ENCODE measurements around the gene ANXA8. TPM values are rescaled to one million over a fixed set of nuclear protein-coding genes. Genes with fewer than 3 reads are reported as not detected.

The ANXA8 gene
- total and polyA plus RNA-seq, 10 of the 15 experiments (the other 5 are each of a cell fraction or from before 2014, with no cell fraction given): 0.10 to 0.53 (median 0.41) TPM; not detected in 3

DNA sequence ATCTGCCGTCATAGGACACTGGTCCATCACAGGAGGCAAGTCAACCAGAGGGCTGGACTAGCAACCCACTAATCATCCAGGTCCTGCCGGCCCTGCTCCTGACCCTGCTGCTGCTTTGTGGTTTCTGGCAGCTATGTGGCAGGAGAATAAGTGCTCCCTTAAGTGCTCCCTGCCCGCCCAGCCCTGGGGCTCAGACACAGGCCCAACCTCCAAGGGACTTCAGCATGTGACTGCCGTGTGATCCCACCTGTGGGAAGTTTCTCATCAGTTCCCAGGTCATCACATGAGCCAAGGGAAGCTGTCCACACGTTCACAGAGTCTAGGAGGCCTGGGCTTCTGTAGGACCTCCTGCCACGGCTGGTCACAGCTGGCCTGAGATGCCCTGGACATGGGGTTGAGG, 65.6 kb downstream of the ANXA8 start:
- ATAC-seq (no peak), DNase-seq (ENCODE audit: low read depth, low spot score) (no peak), FAIRE-seq (no peak)
- SMC1A ChIA-PET (ENCODE audit: uncharacterized antibody, unreplicated experiment): no interaction called here
- Histone ChIP-seq H2AFZ (ENCODE audit: control insufficient read depth, low read depth, low read length) (no peak overlapping the region), H3K4me1 (ENCODE audit: control insufficient read depth, insufficient read depth, low read length) (no peaks in the 10 kb centered on the region), H4K20me1 (ENCODE audit: control insufficient read depth, insufficient read depth) (no peaks in the 10 kb centered on the region), H3K27ac (ENCODE audit: control insufficient read depth, insufficient read depth) (no peak overlapping the region), H3K9me3 (replicated peaks; ENCODE audit: control insufficient read depth, insufficient read depth, low read length) (no peaks in the 10 kb centered on the region), H3K4me3 (no peak overlapping the region), H3K27me3 (replicated peaks in 1 of 2; ENCODE audit: control insufficient read depth in 2 of 2, insufficient read depth in 2 of 2, low read length in 1 of 2) (no peaks in the 10 kb centered on the region; a peak in 2 of 4 replicates), H3K4me2 (ENCODE audit: control insufficient read depth, insufficient read depth) (no peak overlapping the region), H3K36me3 (ENCODE audit: control insufficient read depth in 2 of 2, insufficient read depth in 2 of 2, low read length in 1 of 2) (no peaks in the 10 kb centered on the region), H3K79me2 (ENCODE audit: control insufficient read depth, insufficient read depth, low read length) (no peaks in the 10 kb centered on the region), H3K9ac (ENCODE audit: control insufficient read depth, insufficient read depth, low read length) (no peak overlapping the region)
- TF ChIP-seq RCOR1 (conservative IDR thresholded peaks at IDR 0.05; ENCODE audit: low read depth, low read length) (no peak), BMI1 (IDR thresholded peaks at IDR 0.05; ENCODE audit: borderline replicate concordance) (no peak), CREB1 (IDR thresholded peaks at IDR 0.05; ENCODE audit: low read depth) (no peak), MXI1 (IDR thresholded peaks at IDR 0.05; ENCODE audit: low read depth, low read length) (no peak), PML (IDR thresholded peaks at IDR 0.05; ENCODE audit: low read length) (no peak)
- TF ChIP-seq, protein P1, sequence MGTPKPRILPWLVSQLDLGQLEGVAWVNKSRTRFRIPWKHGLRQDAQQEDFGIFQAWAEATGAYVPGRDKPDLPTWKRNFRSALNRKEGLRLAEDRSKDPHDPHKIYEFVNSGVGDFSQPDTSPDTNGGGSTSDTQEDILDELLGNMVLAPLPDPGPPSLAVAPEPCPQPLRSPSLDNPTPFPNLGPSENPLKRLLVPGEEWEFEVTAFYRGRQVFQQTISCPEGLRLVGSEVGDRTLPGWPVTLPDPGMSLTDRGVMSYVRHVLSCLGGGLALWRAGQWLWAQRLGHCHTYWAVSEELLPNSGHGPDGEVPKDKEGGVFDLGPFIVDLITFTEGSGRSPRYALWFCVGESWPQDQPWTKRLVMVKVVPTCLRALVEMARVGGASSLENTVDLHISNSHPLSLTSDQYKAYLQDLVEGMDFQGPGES (IDR thresholded peaks at IDR 0.05): no peak
- no TSS peak for BruUV-seq (replicated peaks)
- CTCF ChIA-PET: no interaction called here
- intact Hi-C loops (cut with micrococcal nuclease; ENCODE audit: unreplicated experiment) (no loop called here), in situ Hi-C loops (cut with MboI) (no loop called here)
- 2% methylated on average over 6 of the region's 6 CpGs for WGBS (ENCODE audit: insufficient coverage, insufficient replicate concordance, low lambda C conversion rate, missing lambda C conversion rate)
- RAD21 ChIA-PET (ENCODE audit: unreplicated experiment): no interaction called here
- POLR2A ChIA-PET: no interaction called here

Small RNA genes lying within 50 kb of the gene (small RNA-seq; reads per million reads assigned to genes)
- not detected for gene AL591684.3
- not detected for gene RNA5SP312

Other genes starting within 250 kb of the ANXA8 start
- gene GDF10, start 183.9 kb downstream of the ANXA8 start, total RNA-seq (2014; rRNA removed): not detected in 2 replicates
- gene GDF10, start 183.9 kb downstream of the ANXA8 start, total RNA-seq (2014; rRNA removed; fragmentation: Illumina TruSeq; extraction: Trizol): not detected in 2 replicates
- gene GDF10, start 183.9 kb downstream of the ANXA8 start, total RNA-seq (2021): not detected in 2 replicates
- gene GDF10, start 183.9 kb downstream of the ANXA8 start, polyA plus RNA-seq (2011; rRNA removed): not detected in 2 replicates
- gene GDF10, start 183.9 kb downstream of the ANXA8 start, polyA plus RNA-seq (2014; fragmentation: Illumina TruSeq; extraction: Trizol): not detected in 2 replicates
- gene GDF10, start 183.9 kb downstream of the ANXA8 start, polyA plus RNA-seq (2014; fragmentation: Nextera tagmentation; extraction: Ambion mirVana): not detected
- not detected in 2 replicates for gene GDF10, start 183.9 kb downstream of the ANXA8 start, polyA plus RNA-seq (2014; rRNA removed)
- gene GDF10, start 183.9 kb downstream of the ANXA8 start, polyA plus RNA-seq (2016; fragmentation: Nextera tagmentation; extraction: Ambion mirVana): not detected
- not detected in 2 replicates for gene GDF2, start 161.7 kb downstream of the ANXA8 start, total RNA-seq (2014; rRNA removed)
- gene GDF2, start 161.7 kb downstream of the ANXA8 start, total RNA-seq (2014; rRNA removed; fragmentation: Illumina TruSeq; extraction: Trizol): not detected in 2 replicates
- not detected in 2 replicates for gene GDF2, start 161.7 kb downstream of the ANXA8 start, total RNA-seq (2021)
- not detected in 2 replicates for gene GDF2, start 161.7 kb downstream of the ANXA8 start, polyA plus RNA-seq (2011; rRNA removed)
- gene GDF2, start 161.7 kb downstream of the ANXA8 start, polyA plus RNA-seq (2014; fragmentation: Illumina TruSeq; extraction: Trizol): not detected in 2 replicates
- gene GDF2, start 161.7 kb downstream of the ANXA8 start, polyA plus RNA-seq (2014; fragmentation: Nextera tagmentation; extraction: Ambion mirVana): not detected
- not detected in 2 replicates for gene GDF2, start 161.7 kb downstream of the ANXA8 start, polyA plus RNA-seq (2014; rRNA removed)
- gene GDF2, start 161.7 kb downstream of the ANXA8 start, polyA plus RNA-seq (2016; fragmentation: Nextera tagmentation; extraction: Ambion mirVana): not detected
- gene RBP3, start 135.8 kb downstream of the ANXA8 start, total RNA-seq (2014; rRNA removed): not detected in 2 replicates
- gene RBP3, start 135.8 kb downstream of the ANXA8 start, total RNA-seq (2014; rRNA removed; fragmentation: Illumina TruSeq; extraction: Trizol): not detected in 2 replicates
- gene RBP3, start 135.8 kb downstream of the ANXA8 start, total RNA-seq (2021): not detected in 2 replicates
- gene RBP3, start 135.8 kb downstream of the ANXA8 start, polyA plus RNA-seq (2011; rRNA removed): not detected in 2 replicates
- gene RBP3, start 135.8 kb downstream of the ANXA8 start, polyA plus RNA-seq (2014; fragmentation: Illumina TruSeq; extraction: Trizol): not detected in 2 replicates
- not detected for gene RBP3, start 135.8 kb downstream of the ANXA8 start, polyA plus RNA-seq (2014; fragmentation: Nextera tagmentation; extraction: Ambion mirVana)
- not detected in 2 replicates for gene RBP3, start 135.8 kb downstream of the ANXA8 start, polyA plus RNA-seq (2014; rRNA removed)
- gene RBP3, start 135.8 kb downstream of the ANXA8 start, polyA plus RNA-seq (2016; fragmentation: Nextera tagmentation; extraction: Ambion mirVana): not detected
- not detected in 2 replicates for gene ZNF488, start 99.8 kb downstream of the ANXA8 start, total RNA-seq (2014; rRNA removed)
- not detected in 2 replicates for gene ZNF488, start 99.8 kb downstream of the ANXA8 start, total RNA-seq (2014; rRNA removed; fragmentation: Illumina TruSeq; extraction: Trizol)
- gene ZNF488, start 99.8 kb downstream of the ANXA8 start, total RNA-seq (2021): not detected in 2 replicates
- gene ZNF488, start 99.8 kb downstream of the ANXA8 start, polyA plus RNA-seq (2011; rRNA removed): not detected in 2 replicates
- not detected in 2 replicates for gene ZNF488, start 99.8 kb downstream of the ANXA8 start, polyA plus RNA-seq (2014; fragmentation: Illumina TruSeq; extraction: Trizol)
- gene ZNF488, start 99.8 kb downstream of the ANXA8 start, polyA plus RNA-seq (2014; fragmentation: Nextera tagmentation; extraction: Ambion mirVana): not detected
- gene ZNF488, start 99.8 kb downstream of the ANXA8 start, polyA plus RNA-seq (2014; rRNA removed): not detected in 2 replicates
- gene ZNF488, start 99.8 kb downstream of the ANXA8 start, polyA plus RNA-seq (2016; fragmentation: Nextera tagmentation; extraction: Ambion mirVana): not detected
- not detected in 2 replicates for gene FAM25G, start 7.6 kb upstream of the ANXA8 start, total RNA-seq (2014; rRNA removed)
- not detected in 2 replicates for gene FAM25G, start 7.6 kb upstream of the ANXA8 start, total RNA-seq (2014; rRNA removed; fragmentation: Illumina TruSeq; extraction: Trizol)
- not detected in 2 replicates for gene FAM25G, start 7.6 kb upstream of the ANXA8 start, total RNA-seq (2021)
- not detected in 2 replicates for gene FAM25G, start 7.6 kb upstream of the ANXA8 start, polyA plus RNA-seq (2011; rRNA removed)
- not detected in 2 replicates for gene FAM25G, start 7.6 kb upstream of the ANXA8 start, polyA plus RNA-seq (2014; fragmentation: Illumina TruSeq; extraction: Trizol)
- not detected for gene FAM25G, start 7.6 kb upstream of the ANXA8 start, polyA plus RNA-seq (2014; fragmentation: Nextera tagmentation; extraction: Ambion mirVana)
- not detected in 2 replicates for gene FAM25G, start 7.6 kb upstream of the ANXA8 start, polyA plus RNA-seq (2014; rRNA removed)
- gene FAM25G, start 7.6 kb upstream of the ANXA8 start, polyA plus RNA-seq (2016; fragmentation: Nextera tagmentation; extraction: Ambion mirVana): not detected
- 3.6 and 3.7 TPM in 2 replicates for gene AGAP9, start 39.5 kb upstream of the ANXA8 start, total RNA-seq (2014; rRNA removed)
- 3.5 and 3.9 TPM in 2 replicates for gene AGAP9, start 39.5 kb upstream of the ANXA8 start, total RNA-seq (2014; rRNA removed; fragmentation: Illumina TruSeq; extraction: Trizol)
- gene AGAP9, start 39.5 kb upstream of the ANXA8 start, total RNA-seq (2021): 4.0 and 4.4 TPM in 2 replicates
- gene AGAP9, start 39.5 kb upstream of the ANXA8 start, polyA plus RNA-seq (2011; rRNA removed): 6.7 and 7.3 TPM in 2 replicates
- 5.9 and 6.9 TPM in 2 replicates for gene AGAP9, start 39.5 kb upstream of the ANXA8 start, polyA plus RNA-seq (2014; fragmentation: Illumina TruSeq; extraction: Trizol)
- under 1 TPM; 0.32 to 0.47 TPM for gene AGAP9, start 39.5 kb upstream of the ANXA8 start, polyA plus RNA-seq (2014; fragmentation: Nextera tagmentation; extraction: Ambion mirVana)
- 7.7 and 8.8 TPM in 2 replicates for gene AGAP9, start 39.5 kb upstream of the ANXA8 start, polyA plus RNA-seq (2014; rRNA removed)
- gene AGAP9, start 39.5 kb upstream of the ANXA8 start, polyA plus RNA-seq (2016; fragmentation: Nextera tagmentation; extraction: Ambion mirVana): 1 to 10 TPM; 1.4 to 1.8 TPM

Data from GM12878 (cell line).